AG08396 (cell line): ENCODE measurements around the gene CAMKMT.

Source experiments
- DNase-seq: peaks from one replicate; pipeline ENCODE4 v3.0.0; 2012; ENCODE audit warnings: low spot score, mixed read lengths

CAMKMT gene

GRCh38 chr2:44689516-44689915 lies 327.8 kb downstream of the CAMKMT start:
- no peak for DNase-seq

- DNase-seq, result no peak
These were observed 329.5 kb downstream of the CAMKMT start for GRCh38 chr2:44691174-44691785.

- DNase-seq, result no peak
These were observed 331.1 kb downstream of the CAMKMT start for GRCh38 chr2:44692821-44693220.

- no peak for DNase-seq
These were observed 339.1 kb downstream of the CAMKMT start for GRCh38 chr2:44700824-44701223.

GRCh38 chr2:44705356-44705755 lies 343.6 kb downstream of the CAMKMT start:
- no peak for DNase-seq

GRCh38 chr2:44705876-44706480 lies 344.2 kb downstream of the CAMKMT start:
- DNase-seq, result no peak

GRCh38 chr2:44706681-44707553 lies 345.2 kb downstream of the CAMKMT start:
- no peak for DNase-seq

GRCh38 chr2:44707945-44708660 lies 346.4 kb downstream of the CAMKMT start:
- DNase-seq, result no peak

GRCh38 chr2:44708661-44709000 lies 346.9 kb downstream of the CAMKMT start:
- DNase-seq, result no peak

- no peak for DNase-seq
These were observed 351.4 kb downstream of the CAMKMT start for GRCh38 chr2:44713170-44713569.

GRCh38 chr2:44715671-44716081 lies 353.9 kb downstream of the CAMKMT start:
- DNase-seq, result peak; percentile 18

GRCh38 chr2:44716131-44716530 lies 354.4 kb downstream of the CAMKMT start:
- no peak for DNase-seq

GRCh38 chr2:44718431-44718830 lies 356.7 kb downstream of the CAMKMT start:
- no peak for DNase-seq

- no peak for DNase-seq
These were observed 357.8 kb downstream of the CAMKMT start for GRCh38 chr2:44719562-44719961.

GRCh38 chr2:44722026-44722625 lies 360.4 kb downstream of the CAMKMT start:
- DNase-seq, result no peak

GRCh38 chr2:44723921-44724320 lies 362.2 kb downstream of the CAMKMT start:
- no peak for DNase-seq

- no peak for DNase-seq
These were observed 368.8 kb downstream of the CAMKMT start for GRCh38 chr2:44730593-44730992.

GRCh38 chr2:44731505-44731904 lies 369.8 kb downstream of the CAMKMT start:
- DNase-seq, result no peak

- no peak for DNase-seq
These were observed 374.7 kb downstream of the CAMKMT start for GRCh38 chr2:44736270-44736942.

- DNase-seq, result no peak
These were observed 378.9 kb downstream of the CAMKMT start for GRCh38 chr2:44740678-44741077.

- no peak for DNase-seq
These were observed 379.8 kb downstream of the CAMKMT start for GRCh38 chr2:44741507-44741906.

GRCh38 chr2:44742057-44742456 lies 380.3 kb downstream of the CAMKMT start:
- DNase-seq, result no peak
